ENCODE measurements around the gene CFAP45. TPM values are rescaled to one million over a fixed set of nuclear protein-coding genes. Genes with fewer than 3 reads are reported as not detected.

Gene CFAP45
- polyA plus RNA-seq, 3 donors, result 0.12 to 1.0 TPM; not detected in 1

- Histone ChIP-seq H3K9me3 (replicated peaks in 1 of 2; ENCODE audit: control insufficient read depth in 1 of 2, insufficient read depth in 1 of 2, low read length in 2 of 2) (no peaks in the 10 kb centered on the region), H3K79me2 (ENCODE audit: insufficient read depth, low read length) (peaks cover 4% of the 10 kb centered on the region), H4K20me1 (ENCODE audit: insufficient read depth, low read length) (no peaks in the 10 kb centered on the region), H3K27ac (ENCODE audit: low read depth in 1 of 2, low read length in 2 of 2) (no peak overlapping the region), H3K9ac (ENCODE audit: insufficient read depth, low read length, poor library complexity, severe bottlenecking) (no peak overlapping the region), H3K4me2 (replicated peaks; ENCODE audit: extremely low read depth, low read length, poor library complexity, severe bottlenecking) (no peak overlapping the region), H2AFZ (ENCODE audit: insufficient read depth, low read depth, low read length, poor library complexity, severe bottlenecking) (no peak overlapping the region), H3K4me3 (replicated peaks in 1 of 3; ENCODE audit: low read depth in 2 of 3, low read length in 3 of 3) (no peak overlapping the region), H3K36me3 (replicated peaks in 1 of 2; ENCODE audit: control insufficient read depth in 1 of 2, insufficient read depth in 2 of 2, low read length in 2 of 2) (no peaks in the 10 kb centered on the region), H3K27me3 (ENCODE audit: control insufficient read depth in 2 of 2, insufficient read depth in 2 of 2, low read length in 2 of 2) (no peaks in the 10 kb centered on the region), H3K4me1 (ENCODE audit: control insufficient read depth in 1 of 2, insufficient read depth in 2 of 2, low read length in 2 of 2) (peaks cover 13 to 14% of the 10 kb centered on the region in 2 donors)
- Mint-ChIP-seq H3K36me3 (no peaks in the 10 kb centered on the region), H3K4me1 (peaks cover 16% of the 10 kb centered on the region), H3K27ac (no peak overlapping the region), H3K27me3 (ENCODE audit: low read depth in 3 of 3) (peaks cover 3 to 11% (median 9%) of the 10 kb centered on the region in 3 donors), H3K9me3 (peaks cover 0 to 1% (median 0%) of the 10 kb centered on the region in 7 donors), H3K4me3 (no peak overlapping the region)
- TF ChIP-seq CTCF (IDR thresholded peaks at IDR 0.05), result no peak
- WGBS (ENCODE audit: insufficient coverage), result 100% methylated on average over 3 of the region's 3 CpGs
- no peak for DNase-seq
- intact Hi-C loops (cut with micrococcal nuclease), result loop anchor here in 1 of 2 donors (5.0 to 10.0 kb wide), 2 partner anchors 39 to 163 kb away; partner anchors contain the start of gene IGSF8
Measured at GRCh38 chr1:159931795-159932173, 31.8 kb upstream of the CFAP45 start.

- H3K4me3 Mint-ChIP-seq, result peak overlapping the region in 1 of 2 donors; percentile 24
- H3K9ac ChIP-seq (ENCODE audit: insufficient read depth, low read length, poor library complexity, severe bottlenecking), result no peak overlapping the region
Measured at GRCh38 chr1:159931101-159931794, 31.3 kb upstream of the CFAP45 start.

More at GRCh38 chr1:159931101-159931794, 31.3 kb upstream of the CFAP45 start:
- no peak for DNase-seq
- no peaks in the 10 kb centered on the region for H3K79me2 ChIP-seq (ENCODE audit: insufficient read depth, low read length)
- H3K4me2 ChIP-seq (replicated peaks; ENCODE audit: extremely low read depth, low read length, poor library complexity, severe bottlenecking), result no peak overlapping the region
- H3K36me3 Mint-ChIP-seq, result no peaks in the 10 kb centered on the region
- H3K9me3 Mint-ChIP-seq, result peaks cover 0 to 1% (median 0%) of the 10 kb centered on the region in 7 donors
- peaks cover 3 to 11% (median 9%) of the 10 kb centered on the region in 3 donors for H3K27me3 Mint-ChIP-seq (ENCODE audit: low read depth in 3 of 3)
- H3K36me3 ChIP-seq (replicated peaks in 1 of 2; ENCODE audit: control insufficient read depth in 1 of 2, insufficient read depth in 2 of 2, low read length in 2 of 2), result no peaks in the 10 kb centered on the region
- H3K27ac Mint-ChIP-seq, result no peak overlapping the region
- 93% methylated on average over 8 of the region's 13 CpGs for WGBS (ENCODE audit: insufficient coverage)
- H3K27me3 ChIP-seq (ENCODE audit: control insufficient read depth in 2 of 2, insufficient read depth in 2 of 2, low read length in 2 of 2), result no peaks in the 10 kb centered on the region
- H3K4me3 ChIP-seq (replicated peaks in 1 of 3; ENCODE audit: low read depth in 2 of 3, low read length in 3 of 3), result no peak overlapping the region
- no peaks in the 10 kb centered on the region for H4K20me1 ChIP-seq (ENCODE audit: insufficient read depth, low read length)
- H3K4me1 Mint-ChIP-seq, result peaks cover 12% of the 10 kb centered on the region
- no peak overlapping the region for H2AFZ ChIP-seq (ENCODE audit: insufficient read depth, low read depth, low read length, poor library complexity, severe bottlenecking)
- no peak overlapping the region for H3K27ac ChIP-seq (ENCODE audit: low read depth in 1 of 2, low read length in 2 of 2)
- TF ChIP-seq CTCF (IDR thresholded peaks at IDR 0.05), result no peak
- intact Hi-C loops (cut with micrococcal nuclease), result loop anchor here in 1 of 2 donors (5.0 to 10.0 kb wide), 2 partner anchors 39 to 164 kb away; partner anchors contain the start of gene IGSF8
- peaks cover 8 to 9% of the 10 kb centered on the region in 2 donors for H3K4me1 ChIP-seq (ENCODE audit: control insufficient read depth in 1 of 2, insufficient read depth in 2 of 2, low read length in 2 of 2)
- H3K9me3 ChIP-seq (replicated peaks in 1 of 2; ENCODE audit: control insufficient read depth in 1 of 2, insufficient read depth in 1 of 2, low read length in 2 of 2), result no peaks in the 10 kb centered on the region

All from CD14-positive monocyte (primary cell).